ENCODE measurements around the gene EFCAB6.

EFCAB6 gene

DNA sequence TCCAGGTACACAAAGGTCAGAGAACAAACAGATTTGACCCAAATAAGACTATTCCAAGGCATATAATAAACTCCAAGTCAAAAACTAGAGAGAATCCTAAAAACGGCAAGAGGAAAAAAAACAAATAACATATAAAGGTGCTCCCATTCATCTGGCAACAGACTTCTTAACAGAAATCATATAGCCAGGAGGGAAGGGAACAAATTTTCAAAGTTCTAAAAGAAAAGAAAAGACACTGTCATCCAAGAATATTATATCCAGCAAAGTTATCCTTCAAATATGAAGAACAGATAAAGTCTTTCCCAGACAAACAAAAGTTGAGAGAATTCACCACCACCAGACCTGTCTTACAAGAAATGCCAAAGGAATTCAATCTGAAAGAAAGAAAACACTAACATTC lies 11.1 kb downstream of the EFCAB6 start:
- no peak for DNase-seq (ENCODE audit: insufficient read length, low spot score)
- TF ChIP-seq, protein P1, sequence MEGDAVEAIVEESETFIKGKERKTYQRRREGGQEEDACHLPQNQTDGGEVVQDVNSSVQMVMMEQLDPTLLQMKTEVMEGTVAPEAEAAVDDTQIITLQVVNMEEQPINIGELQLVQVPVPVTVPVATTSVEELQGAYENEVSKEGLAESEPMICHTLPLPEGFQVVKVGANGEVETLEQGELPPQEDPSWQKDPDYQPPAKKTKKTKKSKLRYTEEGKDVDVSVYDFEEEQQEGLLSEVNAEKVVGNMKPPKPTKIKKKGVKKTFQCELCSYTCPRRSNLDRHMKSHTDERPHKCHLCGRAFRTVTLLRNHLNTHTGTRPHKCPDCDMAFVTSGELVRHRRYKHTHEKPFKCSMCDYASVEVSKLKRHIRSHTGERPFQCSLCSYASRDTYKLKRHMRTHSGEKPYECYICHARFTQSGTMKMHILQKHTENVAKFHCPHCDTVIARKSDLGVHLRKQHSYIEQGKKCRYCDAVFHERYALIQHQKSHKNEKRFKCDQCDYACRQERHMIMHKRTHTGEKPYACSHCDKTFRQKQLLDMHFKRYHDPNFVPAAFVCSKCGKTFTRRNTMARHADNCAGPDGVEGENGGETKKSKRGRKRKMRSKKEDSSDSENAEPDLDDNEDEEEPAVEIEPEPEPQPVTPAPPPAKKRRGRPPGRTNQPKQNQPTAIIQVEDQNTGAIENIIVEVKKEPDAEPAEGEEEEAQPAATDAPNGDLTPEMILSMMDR (IDR thresholded peaks at IDR 0.05; ENCODE audit: insufficient read depth, missing control alignments) = no peak
- no peak for FAIRE-seq

DNA sequence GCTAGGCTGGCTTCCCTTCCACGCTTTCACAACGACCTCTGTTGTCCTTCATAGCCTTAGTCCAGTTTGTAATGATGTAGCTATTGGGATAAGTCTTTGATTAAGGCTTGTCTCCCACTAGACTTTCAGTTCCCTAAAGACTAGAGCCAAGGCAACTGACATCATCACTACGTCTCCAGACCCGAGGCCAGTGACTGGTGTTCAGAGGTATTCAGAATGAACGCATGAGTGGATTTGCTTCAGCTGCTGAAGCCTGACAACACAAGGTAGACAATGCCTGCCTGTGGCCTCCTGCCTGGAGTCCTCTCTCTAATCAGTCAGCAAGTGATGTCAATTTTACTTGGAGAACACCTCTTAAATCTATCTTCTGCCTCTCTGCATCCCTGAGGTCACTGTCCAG lies 13.6 kb downstream of the EFCAB6 start:
- no peak for FAIRE-seq
- TF ChIP-seq, protein P1 (IDR thresholded peaks at IDR 0.05; ENCODE audit: insufficient read depth, missing control alignments) = no peak

DNA sequence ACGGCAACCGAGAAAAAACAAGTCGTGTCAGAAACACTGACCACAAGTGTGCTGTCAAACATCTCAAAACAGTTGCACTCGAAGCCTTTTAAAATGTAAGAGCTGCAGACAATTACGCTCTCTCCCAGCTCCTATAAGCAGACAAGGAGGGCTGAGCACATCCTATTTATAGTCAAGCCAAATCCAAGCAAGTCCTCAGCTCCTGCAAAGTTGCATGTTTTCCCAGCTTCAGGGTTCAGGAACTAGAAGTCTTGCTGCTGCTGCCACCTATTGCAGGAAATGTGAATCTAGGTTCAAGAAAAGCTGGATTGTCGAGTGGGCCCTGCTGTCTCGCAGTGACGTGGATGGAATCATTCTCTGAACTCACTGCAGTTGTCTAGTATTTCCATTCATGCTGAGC lies 15.5 kb downstream of the EFCAB6 start:
- no peak for DNase-seq (ENCODE audit: insufficient read length, low spot score)
- no peak for FAIRE-seq
- TF ChIP-seq, protein P1 (IDR thresholded peaks at IDR 0.05; ENCODE audit: insufficient read depth, missing control alignments) = peak; percentile 47

More for the DNA sequence above, 13.6 kb downstream of the EFCAB6 start:
- DNase-seq (ENCODE audit: insufficient read length, low spot score) = no peak

DNA sequence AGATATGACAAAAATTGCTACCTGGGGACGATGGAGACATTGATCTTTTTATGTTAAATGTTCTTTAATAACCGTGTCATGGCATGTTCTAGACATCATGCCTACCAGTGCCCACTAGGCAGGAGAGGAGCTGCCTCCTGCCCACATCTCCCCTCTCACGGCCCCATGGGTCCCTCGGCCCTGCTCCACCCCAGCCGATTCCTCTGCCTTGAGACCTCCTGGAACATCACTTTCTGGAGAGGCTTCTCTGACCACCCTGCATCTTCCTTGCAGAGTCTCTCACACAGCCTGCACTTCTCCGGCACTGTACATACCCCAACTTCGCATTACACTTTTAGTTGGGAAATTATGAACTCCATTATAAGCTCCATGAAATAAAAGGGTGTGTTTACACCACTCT lies 16.8 kb downstream of the EFCAB6 start:
- no peak for FAIRE-seq
- no peak for DNase-seq (ENCODE audit: insufficient read length, low spot score)
- TF ChIP-seq, protein P1 (IDR thresholded peaks at IDR 0.05; ENCODE audit: insufficient read depth, missing control alignments) = no peak

DNA sequence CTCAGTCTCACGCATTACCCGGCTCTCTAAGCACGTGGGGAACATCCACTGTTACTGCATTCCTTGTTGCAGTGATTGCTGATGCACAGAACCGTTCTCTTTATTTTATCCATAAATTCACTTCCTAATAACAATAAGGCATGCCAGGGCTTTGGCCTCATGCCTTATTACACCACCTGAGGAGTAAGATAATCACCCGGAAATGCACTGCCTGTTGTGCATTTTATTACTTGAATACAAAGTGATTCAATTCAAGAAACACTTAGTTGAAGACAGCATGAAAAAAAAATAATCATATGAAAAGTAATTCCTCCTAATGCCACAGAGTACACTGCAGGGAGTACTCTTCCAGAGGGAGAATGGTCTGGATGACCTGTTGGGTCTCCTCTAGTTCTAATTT lies 19.2 kb downstream of the EFCAB6 start:
- FAIRE-seq (no peak), DNase-seq (ENCODE audit: insufficient read length, low spot score) (no peak)
- TF ChIP-seq, protein P1 (IDR thresholded peaks at IDR 0.05; ENCODE audit: insufficient read depth, missing control alignments) = no peak

DNA sequence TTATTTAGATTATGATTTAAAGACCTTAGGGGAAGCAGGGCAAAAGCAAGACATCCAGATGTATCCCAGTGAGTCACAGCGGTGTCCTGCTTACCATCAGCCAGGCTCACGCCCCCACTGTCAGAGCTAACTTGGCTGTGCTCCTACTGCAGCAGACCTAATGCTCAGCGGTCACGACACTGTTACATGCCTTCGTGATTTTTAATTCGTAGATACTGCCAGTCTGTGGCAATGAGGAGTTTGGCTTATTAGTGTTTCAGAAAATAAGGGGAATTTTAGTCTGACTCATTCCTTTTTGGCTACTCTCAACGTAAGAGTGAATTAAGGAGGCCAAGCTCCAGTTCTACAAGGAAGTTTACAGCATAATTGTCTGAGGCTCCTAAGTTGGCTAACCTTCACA lies 22.7 kb downstream of the EFCAB6 start:
- TF ChIP-seq, protein P1 (IDR thresholded peaks at IDR 0.05; ENCODE audit: insufficient read depth, missing control alignments) = no peak
- no peak for FAIRE-seq
- no peak for DNase-seq (ENCODE audit: insufficient read length, low spot score)

DNA sequence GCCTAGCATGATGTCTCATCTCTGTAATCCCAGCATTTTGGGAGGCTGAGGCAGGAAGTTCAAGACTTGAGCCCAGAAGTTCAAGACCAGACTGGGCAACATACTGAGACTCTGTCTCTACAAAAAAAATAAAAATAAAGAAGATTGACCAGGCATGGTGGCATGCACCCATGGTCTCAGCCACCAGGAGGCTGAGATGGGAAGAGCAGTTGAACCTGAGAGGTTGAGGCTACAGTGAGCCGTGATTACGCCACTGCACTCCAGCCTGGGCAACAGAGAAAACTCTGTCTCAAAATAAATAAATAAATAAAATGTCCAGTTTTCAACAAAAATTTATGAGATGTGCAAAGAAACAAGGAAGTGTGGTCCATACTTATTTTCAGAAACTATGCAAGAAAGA lies 28.3 kb downstream of the EFCAB6 start:
- no peak for DNase-seq (ENCODE audit: insufficient read length, low spot score)
- TF ChIP-seq, protein P1 (IDR thresholded peaks at IDR 0.05; ENCODE audit: insufficient read depth, missing control alignments) = no peak
- FAIRE-seq = no peak
